K562 (cell line): ENCODE measurements around the gene DVL2. TPM values are rescaled to one million over a fixed set of nuclear protein-coding genes. Genes with fewer than 3 reads are reported as not detected.

Experiments used
- ATF1 ChIP-seq, 2 experiments: fragments of 450-650 bp in 1 of 2; IDR thresholded peaks; 2 replicates each; pipeline ENCODE4 v1.6.1; 2016; ENCODE audit warnings: missing compliant biosample characterization in 1 of 2, missing genetic modification characterization in 1 of 2
- ETS1 ChIP-seq: conservative IDR thresholded peaks from 2 replicates; pipeline ENCODE4 v1.6.1; 2011; ENCODE audit warnings: low read depth, mild to moderate bottlenecking, low read length; ENCODE audit not compliant: control insufficient read depth
- GABPB1 ChIP-seq: sonication (generic); formaldehyde crosslinking; IDR thresholded peaks from 2 replicates; pipeline ENCODE4 v1.8.0; 2022; ENCODE audit warnings: mild to moderate bottlenecking, missing genetic modification reagents
- HCFC1 ChIP-seq: IDR thresholded peaks from 2 replicates; pipeline ENCODE4 v1.6.1; 2012; ENCODE audit warnings: low read depth, low read length, improper control_type of control experiment
- MAFG ChIP-seq: fragments of 450-650 bp; conservative IDR thresholded peaks from 2 replicates; pipeline ENCODE4 v1.6.1; 2016; ENCODE audit warnings: missing genetic modification characterization, missing compliant biosample characterization
- MBD2 ChIP-seq: sonication (generic); IDR thresholded peaks from 2 replicates; pipeline ENCODE4 v1.6.1; 2016; ENCODE audit warnings: low read depth, borderline replicate concordance
- PPARD ChIP-seq: fragments of 250-450 bp; sonication (Bioruptor Pico); IDR thresholded peaks from 2 replicates; pipeline ENCODE4 v1.8.0; 2022; ENCODE audit warnings: inconsistent platforms, mild to moderate bottlenecking, moderate library complexity
- RB1 ChIP-seq: fragments of 450-650 bp; IDR thresholded peaks from 2 replicates; pipeline ENCODE4 v1.6.1; 2017; ENCODE audit warnings: low read depth, mild to moderate bottlenecking
- REST ChIP-seq, 2 experiments: fragments of 450-650 bp; formaldehyde crosslinking in 1 of 2; IDR thresholded peaks; 2 replicates each; pipeline versions ENCODE4 v1.4.0 to v1.6.1; 2014 to 2020; ENCODE audit warnings: mild to moderate bottlenecking in 2 of 2, borderline replicate concordance in 1 of 2, low read depth in 1 of 2
- TEAD4 ChIP-seq, 2 experiments: sonication (generic) in 1 of 2; formaldehyde crosslinking in 1 of 2; IDR thresholded peaks; 2 replicates each; pipeline versions ENCODE4 v1.6.1 to v1.8.0; 2012 to 2022; ENCODE audit warnings: borderline replicate concordance in 1 of 2, inconsistent platforms in 1 of 2, low read length in 1 of 2, mild to moderate bottlenecking in 1 of 2, missing genetic modification reagents in 1 of 2
- TFAP4 ChIP-seq: sonication (generic); formaldehyde crosslinking; IDR thresholded peaks from 2 replicates; pipeline ENCODE4 v1.8.0; 2022; ENCODE audit warnings: missing genetic modification reagents, mild to moderate bottlenecking, moderate library complexity, borderline replicate concordance
- USF2 ChIP-seq: sonication (generic); formaldehyde crosslinking; IDR thresholded peaks from 2 replicates; pipeline ENCODE4 v1.5.0; 2020; ENCODE audit warnings: missing genetic modification reagents
- ZNF3 ChIP-seq: fragments of 250-450 bp; sonication (Bioruptor Pico); IDR thresholded peaks from 2 replicates; pipeline ENCODE4 v1.5.0; 2021; ENCODE audit warnings: mild to moderate bottlenecking, moderate library complexity
- polyA plus RNA-seq, 8 experiments: library from polyadenylated mRNA; depleted of rRNA in 4 of 8; stranded (reverse) in 5 of 8; unstranded in 3 of 8; fragments of >200 nt; fragmentation: Nextera tagmentation in 2 of 8; fragmentation: Illumina TruSeq in 1 of 8; extraction: Ambion mirVana in 2 of 8; extraction: Trizol in 1 of 8; gene quantifications; 2 replicates each; pipeline versions ENCODE4 v1.2.1 to v1.2.3, GENCODE V29; 2011 to 2014; ENCODE audit warnings: inconsistent platforms in 1 of 8, missing spikeins in 1 of 8
- total RNA-seq, 7 experiments: library from RNA; depleted of rRNA in 6 of 7; stranded (reverse); fragments of >200 nt in 6 of 7; fragmentation: Illumina TruSeq in 2 of 7; extraction: Trizol in 2 of 7; gene quantifications; 2 replicates each; pipeline versions ENCODE4 v1.2.1 to v1.2.3, GENCODE V29; 2011 to 2021; ENCODE audit warnings: low replicate concordance in 1 of 7
- TF ChIP-seq, protein P1 (sequence below): fragments of 450-650 bp; IDR thresholded peaks from 2 replicates; pipeline ENCODE4 v1.6.1; 2016; ENCODE audit warnings: missing biosample characterization, missing genetic modification characterization

The DVL2 gene
- total and polyA plus RNA-seq, 9 of the 15 experiments (the other 6 are each of a cell fraction or from before 2014, with no cell fraction given) = 1.3 to 49.5 (median 24.3) TPM

GRCh38 chr17:7191571-7192270, 42.6 kb downstream of the DVL2 start (continued):
- TF ChIP-seq REST (IDR thresholded peaks at IDR 0.05; ENCODE audit: borderline replicate concordance) (peak; percentile 81), REST (CRISPR knock-in tag; IDR thresholded peaks at IDR 0.05; ENCODE audit: low read depth) (no peak), ZNF3 (CRISPR knock-in tag) (no peak), USF2 (peak; percentile 78), TFAP4 (peak; percentile 98), ATF1 (CRISPR knock-in tag; IDR thresholded peaks at IDR 0.05) (no peak), ATF1 (tag; IDR thresholded peaks at IDR 0.05) (0 out of 2 replicates have a peak, but pooled peaks have one; percentile 27), MAFG (no peak), ETS1 (peak; percentile 98), PPARD (no peak), HCFC1 (peak; percentile 97), TEAD4 (IDR thresholded peaks at IDR 0.05; ENCODE audit: low read length) (peak; percentile 28; the same call in 1 of the 2 replicates), TEAD4 (CRISPR knock-in tag; IDR thresholded peaks at IDR 0.05; ENCODE audit: borderline replicate concordance) (no peak), RB1 (peak; percentile 19; the same call in 1 of the 2 replicates), GABPB1 (CRISPR knock-in tag) (no peak), MBD2 (peak; percentile 91)
- TF ChIP-seq, protein P1, sequence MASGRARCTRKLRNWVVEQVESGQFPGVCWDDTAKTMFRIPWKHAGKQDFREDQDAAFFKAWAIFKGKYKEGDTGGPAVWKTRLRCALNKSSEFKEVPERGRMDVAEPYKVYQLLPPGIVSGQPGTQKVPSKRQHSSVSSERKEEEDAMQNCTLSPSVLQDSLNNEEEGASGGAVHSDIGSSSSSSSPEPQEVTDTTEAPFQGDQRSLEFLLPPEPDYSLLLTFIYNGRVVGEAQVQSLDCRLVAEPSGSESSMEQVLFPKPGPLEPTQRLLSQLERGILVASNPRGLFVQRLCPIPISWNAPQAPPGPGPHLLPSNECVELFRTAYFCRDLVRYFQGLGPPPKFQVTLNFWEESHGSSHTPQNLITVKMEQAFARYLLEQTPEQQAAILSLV (tag) = no peak
